ENCODE data around the gene HOXC4. TPM values are rescaled to one million over a fixed set of nuclear protein-coding genes. Genes with fewer than 3 reads are reported as not detected.
"Not testable (repeated sequence)": the region's sequence is repeated elsewhere in the genome, so short reads cannot be mapped to it uniquely, and the experiment has no call there.

HOXC4 gene
- polyA plus RNA-seq, 3 donors = not detected

DNA sequence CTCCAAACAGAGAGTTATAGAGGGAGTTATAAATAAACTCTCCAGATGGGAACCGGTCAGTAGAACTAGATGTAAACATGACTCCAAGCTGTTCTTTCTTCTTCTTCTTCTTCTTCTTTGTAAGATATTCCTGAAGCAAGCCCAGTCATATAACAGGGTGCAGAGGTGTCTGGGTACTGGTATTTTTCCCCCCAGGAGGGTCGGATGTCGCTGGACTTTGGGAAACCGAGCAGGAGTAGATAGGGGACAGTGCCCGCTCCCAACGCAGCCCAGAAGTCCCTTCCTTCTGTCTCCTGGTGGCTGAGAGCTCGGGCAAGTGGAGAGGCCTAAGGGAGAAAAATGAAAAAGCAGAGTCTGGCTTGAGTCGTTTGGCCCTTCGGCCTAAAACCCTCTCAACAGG, 25.5 kb downstream of the HOXC4 start:
- peaks cover 25 to 51% of the 10 kb centered on the region in 2 donors for H3K27me3 ChIP-seq (ENCODE audit: control insufficient read depth in 2 of 2, insufficient read depth in 2 of 2, low read length in 2 of 2)
- H3K4me3 Mint-ChIP-seq = peak overlapping the region in 1 of 2 donors; percentile 9
- intact Hi-C loops (cut with micrococcal nuclease); H3K9ac ChIP-seq (ENCODE audit: insufficient read depth, low read length, poor library complexity, severe bottlenecking); H3K9me3 ChIP-seq (replicated peaks in 1 of 2; ENCODE audit: control insufficient read depth in 1 of 2, insufficient read depth in 1 of 2, low read length in 2 of 2); H3K4me3 ChIP-seq (replicated peaks in 1 of 3; ENCODE audit: low read depth in 2 of 3, low read length in 3 of 3); H3K27ac ChIP-seq (ENCODE audit: low read depth in 1 of 2, low read length in 2 of 2); H2AFZ ChIP-seq (ENCODE audit: insufficient read depth, low read depth, low read length, poor library complexity, severe bottlenecking); H3K27ac Mint-ChIP-seq; H3K36me3 ChIP-seq (replicated peaks in 1 of 2; ENCODE audit: control insufficient read depth in 1 of 2, insufficient read depth in 2 of 2, low read length in 2 of 2); H3K79me2 ChIP-seq (ENCODE audit: insufficient read depth, low read length); H4K20me1 ChIP-seq (ENCODE audit: insufficient read depth, low read length); H3K36me3 Mint-ChIP-seq; DNase-seq; H3K4me2 ChIP-seq (replicated peaks; ENCODE audit: extremely low read depth, low read length, poor library complexity, severe bottlenecking); H3K4me1 ChIP-seq (ENCODE audit: control insufficient read depth in 1 of 2, insufficient read depth in 2 of 2, low read length in 2 of 2): not testable (repeated sequence)
- WGBS (ENCODE audit: insufficient coverage) = no CpG with 5 or more reads among the region's 9 CpGs
- H3K9me3 Mint-ChIP-seq = peaks cover 0 to 11% (median 7%) of the 10 kb centered on the region in 7 donors
- peaks cover 53 to 66% (median 60%) of the 10 kb centered on the region in 3 donors for H3K27me3 Mint-ChIP-seq (ENCODE audit: low read depth in 3 of 3)
- H3K4me1 Mint-ChIP-seq = peaks cover 19% of the 10 kb centered on the region

DNA sequence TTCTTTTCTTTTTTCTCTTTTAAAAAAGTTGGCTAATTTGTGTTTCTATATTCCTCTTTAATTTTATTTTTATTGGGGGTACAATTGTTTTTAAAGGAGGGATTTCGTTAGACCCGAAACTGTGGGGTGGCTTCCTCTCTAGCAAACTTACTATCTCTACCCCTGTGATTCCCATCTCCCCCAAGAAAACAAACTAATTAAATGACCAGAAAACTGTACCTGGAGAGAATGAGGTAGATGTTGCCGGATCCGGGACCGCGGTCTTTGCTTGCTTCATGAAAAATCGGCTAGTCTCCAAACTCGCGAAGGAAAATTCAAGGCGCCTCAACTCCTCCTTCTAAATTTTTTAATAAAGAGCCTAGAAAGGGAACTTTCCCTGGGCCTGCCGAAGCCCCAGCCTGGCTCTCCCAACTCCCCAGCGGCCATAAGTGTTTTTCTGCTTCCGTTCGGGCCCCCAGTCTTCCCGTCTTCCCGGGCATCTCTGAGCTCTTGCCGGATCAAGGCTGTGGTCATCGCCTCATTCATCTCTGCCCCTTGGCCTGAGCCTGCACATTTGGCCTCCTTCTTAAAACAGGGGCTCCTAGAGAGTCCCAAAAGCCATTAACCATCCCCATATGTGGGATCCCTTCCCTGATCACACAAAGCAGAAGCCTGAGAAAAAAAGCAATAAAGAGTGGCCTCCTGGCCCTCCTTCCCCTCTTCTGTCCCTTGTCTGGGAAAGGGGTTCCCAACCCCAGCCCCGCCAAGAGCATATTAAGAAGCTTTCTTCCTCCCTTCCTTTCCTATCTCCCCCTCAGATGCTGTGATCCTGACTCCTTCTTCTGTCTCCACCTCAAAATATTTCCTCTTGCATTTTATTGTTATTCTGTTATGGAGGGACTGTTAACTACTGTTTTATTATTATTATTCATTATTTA, 26.6 kb downstream of the HOXC4 start:
- H3K9me3 ChIP-seq (replicated peaks in 1 of 2; ENCODE audit: control insufficient read depth in 1 of 2, insufficient read depth in 1 of 2, low read length in 2 of 2); H3K9ac ChIP-seq (ENCODE audit: insufficient read depth, low read length, poor library complexity, severe bottlenecking); H4K20me1 ChIP-seq (ENCODE audit: insufficient read depth, low read length); H3K36me3 Mint-ChIP-seq; DNase-seq; intact Hi-C loops (cut with micrococcal nuclease); H3K4me3 ChIP-seq (replicated peaks in 1 of 3; ENCODE audit: low read depth in 2 of 3, low read length in 3 of 3); H3K79me2 ChIP-seq (ENCODE audit: insufficient read depth, low read length); H3K27ac ChIP-seq (ENCODE audit: low read depth in 1 of 2, low read length in 2 of 2); H3K4me1 ChIP-seq (ENCODE audit: control insufficient read depth in 1 of 2, insufficient read depth in 2 of 2, low read length in 2 of 2); H3K36me3 ChIP-seq (replicated peaks in 1 of 2; ENCODE audit: control insufficient read depth in 1 of 2, insufficient read depth in 2 of 2, low read length in 2 of 2); H2AFZ ChIP-seq (ENCODE audit: insufficient read depth, low read depth, low read length, poor library complexity, severe bottlenecking); H3K4me2 ChIP-seq (replicated peaks; ENCODE audit: extremely low read depth, low read length, poor library complexity, severe bottlenecking): not testable (repeated sequence)
- H3K27me3 ChIP-seq (ENCODE audit: control insufficient read depth in 2 of 2, insufficient read depth in 2 of 2, low read length in 2 of 2) = peaks cover 35 to 55% of the 10 kb centered on the region in 2 donors
- H3K9me3 Mint-ChIP-seq = peaks cover 0 to 14% (median 7%) of the 10 kb centered on the region in 7 donors
- whole genome bisulfite sequencing (ENCODE audit: insufficient coverage) = 88% methylated on average over 12 of the region's 19 CpGs
- H3K27ac Mint-ChIP-seq = peak overlapping the region in 1 of 7 donors; percentile 21
- peaks cover 59 to 71% (median 65%) of the 10 kb centered on the region in 3 donors for H3K27me3 Mint-ChIP-seq (ENCODE audit: low read depth in 3 of 3)
- peaks cover 19% of the 10 kb centered on the region for H3K4me1 Mint-ChIP-seq
- H3K4me3 Mint-ChIP-seq = peak overlapping the region in 1 of 2 donors; percentile 54

DNA sequence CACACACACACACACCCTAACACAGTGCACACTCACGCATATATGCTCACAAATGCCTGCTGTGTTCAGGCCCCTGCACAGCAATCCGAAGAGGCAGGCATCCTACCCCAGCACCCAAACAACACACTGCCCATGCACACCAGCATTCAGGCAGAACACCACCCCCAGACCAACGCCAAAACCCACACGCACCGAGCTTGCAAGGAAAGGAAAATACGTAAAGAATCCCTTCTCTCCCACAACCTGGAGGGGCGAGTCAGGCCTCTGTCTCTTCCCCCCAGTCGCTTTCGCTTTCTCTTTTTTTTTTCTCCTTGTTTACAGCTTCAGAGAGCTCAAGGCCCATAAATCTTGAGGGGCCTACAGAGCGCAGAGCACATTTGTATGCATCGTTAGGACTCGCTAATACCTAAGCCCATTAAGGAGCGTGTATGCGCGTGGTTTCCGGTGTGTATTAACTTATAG, 27.4 kb downstream of the HOXC4 start:
- Mint-ChIP-seq H3K4me1 (peaks cover 19% of the 10 kb centered on the region), H3K9me3 (peaks cover 0 to 14% (median 7%) of the 10 kb centered on the region in 7 donors), H3K27me3 (ENCODE audit: low read depth in 3 of 3) (peaks cover 63 to 78% (median 68%) of the 10 kb centered on the region in 3 donors), H3K4me3 (peak overlapping the region; percentile 76 to 97)
- H3K27ac Mint-ChIP-seq; H3K36me3 ChIP-seq (replicated peaks in 1 of 2; ENCODE audit: control insufficient read depth in 1 of 2, insufficient read depth in 2 of 2, low read length in 2 of 2); H3K4me2 ChIP-seq (replicated peaks; ENCODE audit: extremely low read depth, low read length, poor library complexity, severe bottlenecking); H3K9me3 ChIP-seq (replicated peaks in 1 of 2; ENCODE audit: control insufficient read depth in 1 of 2, insufficient read depth in 1 of 2, low read length in 2 of 2); H3K9ac ChIP-seq (ENCODE audit: insufficient read depth, low read length, poor library complexity, severe bottlenecking); intact Hi-C loops (cut with micrococcal nuclease); H3K79me2 ChIP-seq (ENCODE audit: insufficient read depth, low read length); H3K27ac ChIP-seq (ENCODE audit: low read depth in 1 of 2, low read length in 2 of 2); DNase-seq; H3K4me1 ChIP-seq (ENCODE audit: control insufficient read depth in 1 of 2, insufficient read depth in 2 of 2, low read length in 2 of 2); H3K36me3 Mint-ChIP-seq; H4K20me1 ChIP-seq (ENCODE audit: insufficient read depth, low read length): not testable (repeated sequence)
- WGBS (ENCODE audit: insufficient coverage) = 2% methylated on average over 9 of the region's 16 CpGs
- Histone ChIP-seq H3K4me3 (replicated peaks in 1 of 3; ENCODE audit: low read depth in 2 of 3, low read length in 3 of 3) (peak overlapping the region in 1 of 3 experiments; percentile 51), H2AFZ (ENCODE audit: insufficient read depth, low read depth, low read length, poor library complexity, severe bottlenecking) (peak overlapping the region; percentile 21), H3K27me3 (ENCODE audit: control insufficient read depth in 2 of 2, insufficient read depth in 2 of 2, low read length in 2 of 2) (peaks cover 28 to 56% of the 10 kb centered on the region in 2 donors)

DNA sequence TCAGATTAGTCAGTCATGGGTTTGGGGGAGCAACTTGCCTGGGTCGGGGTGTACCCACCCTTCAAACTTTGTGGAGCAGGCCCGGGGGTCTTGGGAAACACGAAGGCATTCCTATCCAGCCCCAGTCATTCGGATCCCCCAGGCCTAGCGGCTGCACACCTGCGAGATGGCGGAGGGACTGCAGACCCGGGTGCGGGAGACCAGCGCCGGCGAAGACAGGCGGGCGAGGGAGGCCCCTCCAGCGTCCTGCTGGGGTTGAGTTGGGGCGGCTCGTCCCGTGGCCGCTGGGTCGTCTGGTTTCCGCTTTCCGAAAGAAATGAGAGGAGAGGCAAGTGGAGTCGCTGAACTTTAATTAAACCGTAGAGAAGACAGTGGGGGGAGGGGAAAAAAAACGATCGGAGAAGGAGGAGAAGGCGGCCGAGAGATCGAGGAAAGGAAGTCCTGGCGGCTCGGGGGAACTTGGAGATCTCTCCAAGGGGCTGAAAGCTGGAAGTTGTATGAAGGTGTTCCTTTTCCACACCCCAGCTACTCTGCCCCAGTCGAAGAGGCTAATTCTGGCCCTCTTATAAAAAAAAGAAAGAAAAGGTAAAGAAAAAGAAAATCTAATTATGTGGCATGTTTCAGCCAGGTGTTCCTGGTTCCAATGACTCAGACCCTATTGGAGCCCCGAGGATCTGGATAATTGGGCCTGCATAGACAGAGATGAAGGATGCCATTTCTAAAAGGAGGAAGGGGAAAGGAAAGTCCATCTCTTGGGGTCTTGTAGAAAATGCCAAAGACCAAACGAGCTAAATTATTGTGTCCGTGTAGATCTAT, 28.2 kb downstream of the HOXC4 start:
- Histone ChIP-seq H3K4me3 (replicated peaks in 1 of 3; ENCODE audit: low read depth in 2 of 3, low read length in 3 of 3) (peak overlapping the region in 2 of 3 experiments; percentile 16 to 51), H3K4me2 (replicated peaks; ENCODE audit: extremely low read depth, low read length, poor library complexity, severe bottlenecking) (peak overlapping the region; percentile 36), H3K27me3 (ENCODE audit: control insufficient read depth in 2 of 2, insufficient read depth in 2 of 2, low read length in 2 of 2) (peaks cover 27 to 60% of the 10 kb centered on the region in 2 donors)
- H3K9ac ChIP-seq (ENCODE audit: insufficient read depth, low read length, poor library complexity, severe bottlenecking); H3K79me2 ChIP-seq (ENCODE audit: insufficient read depth, low read length); H3K36me3 ChIP-seq (replicated peaks in 1 of 2; ENCODE audit: control insufficient read depth in 1 of 2, insufficient read depth in 2 of 2, low read length in 2 of 2); H3K27ac ChIP-seq (ENCODE audit: low read depth in 1 of 2, low read length in 2 of 2); H3K36me3 Mint-ChIP-seq; H2AFZ ChIP-seq (ENCODE audit: insufficient read depth, low read depth, low read length, poor library complexity, severe bottlenecking); H3K9me3 ChIP-seq (replicated peaks in 1 of 2; ENCODE audit: control insufficient read depth in 1 of 2, insufficient read depth in 1 of 2, low read length in 2 of 2); H3K4me1 ChIP-seq (ENCODE audit: control insufficient read depth in 1 of 2, insufficient read depth in 2 of 2, low read length in 2 of 2); DNase-seq; H4K20me1 ChIP-seq (ENCODE audit: insufficient read depth, low read length); intact Hi-C loops (cut with micrococcal nuclease): not testable (repeated sequence)
- peaks cover 0 to 14% (median 8%) of the 10 kb centered on the region in 7 donors for H3K9me3 Mint-ChIP-seq
- peak overlapping the region in 1 of 7 donors; percentile 59 for H3K27ac Mint-ChIP-seq
- peaks cover 63 to 81% (median 73%) of the 10 kb centered on the region in 3 donors for H3K27me3 Mint-ChIP-seq (ENCODE audit: low read depth in 3 of 3)
- peak overlapping the region; percentile 76 to 97 for H3K4me3 Mint-ChIP-seq
- peaks cover 19% of the 10 kb centered on the region for H3K4me1 Mint-ChIP-seq
- WGBS (ENCODE audit: insufficient coverage) = 1% methylated on average over 21 of the region's 35 CpGs

Measured in CD14-positive monocyte (primary cell).